K562 (cell line): ENCODE results near the gene ATP5F1D. TPM values are rescaled to one million over a fixed set of nuclear protein-coding genes. Genes with fewer than 3 reads are reported as not detected.

ENCODE experiments used
- KDM5B ChIP-seq: fragments of 200-600 bp; sonication (generic); IDR thresholded peaks from 2 replicates; pipeline ENCODE4 v1.6.1; 2012; ENCODE audit warnings: low read depth, mild to moderate bottlenecking, moderate library complexity, low read length, control low read depth, inconsistent platforms; ENCODE audit not compliant: insufficient replicate concordance
- ZNF253 ChIP-seq: fragments of 250-450 bp; sonication (Bioruptor Pico); conservative IDR thresholded peaks from 2 replicates; pipeline ENCODE4 v1.6.1; 2021; ENCODE audit warnings: mild to moderate bottlenecking
- ZNF707 ChIP-seq: fragments of 250-450 bp; sonication (Bioruptor Pico); conservative IDR thresholded peaks from 2 replicates; pipeline ENCODE4 v1.8.0; 2022; ENCODE audit warnings: inconsistent platforms, mild to moderate bottlenecking, moderate library complexity
- polyA plus RNA-seq, 8 experiments: library from polyadenylated mRNA; depleted of rRNA in 4 of 8; stranded (reverse) in 5 of 8; unstranded in 3 of 8; fragments of >200 nt; fragmentation: Nextera tagmentation in 2 of 8; fragmentation: Illumina TruSeq in 1 of 8; extraction: Ambion mirVana in 2 of 8; extraction: Trizol in 1 of 8; gene quantifications; 2 replicates each; pipeline versions ENCODE4 v1.2.1 to v1.2.3, GENCODE V29; 2011 to 2014; ENCODE audit warnings: inconsistent platforms in 1 of 8, missing spikeins in 1 of 8
- total RNA-seq, 7 experiments: library from RNA; depleted of rRNA in 6 of 7; stranded (reverse); fragments of >200 nt in 6 of 7; fragmentation: Illumina TruSeq in 2 of 7; extraction: Trizol in 2 of 7; gene quantifications; 2 replicates each; pipeline versions ENCODE4 v1.2.1 to v1.2.3, GENCODE V29; 2011 to 2021; ENCODE audit warnings: low replicate concordance in 1 of 7
- TF ChIP-seq, protein P1 (sequence below): fragments of 250-450 bp; sonication (Bioruptor Pico); IDR thresholded peaks from 2 replicates; pipeline ENCODE4 v1.5.1; 2021; ENCODE audit warnings: mild to moderate bottlenecking
- TF ChIP-seq, protein P2 (sequence below): sonication (generic); formaldehyde crosslinking; IDR thresholded peaks from 2 replicates; pipeline ENCODE4 v1.8.0; 2022; ENCODE audit warnings: mild to moderate bottlenecking, missing genetic modification reagents
- TF ChIP-seq, protein P3 (sequence below): sonication (generic); formaldehyde crosslinking; IDR thresholded peaks from 2 replicates; pipeline ENCODE4 v1.8.0; 2023; ENCODE audit warnings: mild to moderate bottlenecking, missing genetic modification reagents

Gene ATP5F1D
- total and polyA plus RNA-seq, 9 of the 15 experiments (the other 6 are each of a cell fraction or from before 2014, with no cell fraction given), result 3.9 to 409 (median 36.8) TPM

DNA sequence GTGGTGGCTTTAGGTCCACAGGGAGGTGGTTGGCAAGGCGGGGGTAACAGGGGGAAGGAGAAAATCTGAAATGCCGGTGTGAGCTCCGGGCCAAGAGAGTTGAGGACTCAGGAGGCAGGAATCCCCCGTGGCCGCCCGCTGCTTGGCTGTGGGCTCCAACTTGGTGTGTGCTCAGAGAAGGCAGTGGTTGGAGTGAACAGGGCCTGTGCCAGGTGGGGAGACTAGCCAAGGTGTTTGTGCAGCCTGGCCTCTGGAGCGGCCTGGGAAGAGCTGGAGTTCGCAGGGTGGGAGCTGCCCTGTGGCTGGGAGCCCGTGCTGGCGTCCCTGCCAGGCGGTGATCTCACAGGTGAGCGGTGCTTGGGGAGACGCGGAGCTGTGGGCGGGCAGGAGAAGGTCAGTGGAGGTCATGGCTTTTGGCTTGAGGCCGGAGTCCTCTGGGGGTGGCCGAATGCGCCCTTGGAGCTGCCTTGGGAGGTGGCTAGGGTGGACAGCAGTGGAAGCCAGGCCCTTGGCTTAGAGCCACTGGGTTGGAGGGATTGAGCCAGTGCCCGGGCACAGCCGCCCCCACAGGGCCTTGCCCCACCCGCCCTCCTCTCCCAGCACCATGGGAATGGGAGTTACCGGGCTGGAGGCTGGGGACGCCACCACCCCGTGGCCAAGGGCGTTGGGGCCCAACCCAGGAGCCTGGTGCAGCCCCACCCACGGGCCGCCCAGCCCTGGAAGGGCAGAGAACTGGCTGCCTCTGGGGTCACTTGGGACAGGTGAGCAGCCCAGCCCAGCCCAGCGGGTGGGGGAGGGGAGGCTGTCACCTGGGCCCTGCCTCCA lies 20.5 kb downstream of the ATP5F1D start (continued):
- TF ChIP-seq, protein P1, sequence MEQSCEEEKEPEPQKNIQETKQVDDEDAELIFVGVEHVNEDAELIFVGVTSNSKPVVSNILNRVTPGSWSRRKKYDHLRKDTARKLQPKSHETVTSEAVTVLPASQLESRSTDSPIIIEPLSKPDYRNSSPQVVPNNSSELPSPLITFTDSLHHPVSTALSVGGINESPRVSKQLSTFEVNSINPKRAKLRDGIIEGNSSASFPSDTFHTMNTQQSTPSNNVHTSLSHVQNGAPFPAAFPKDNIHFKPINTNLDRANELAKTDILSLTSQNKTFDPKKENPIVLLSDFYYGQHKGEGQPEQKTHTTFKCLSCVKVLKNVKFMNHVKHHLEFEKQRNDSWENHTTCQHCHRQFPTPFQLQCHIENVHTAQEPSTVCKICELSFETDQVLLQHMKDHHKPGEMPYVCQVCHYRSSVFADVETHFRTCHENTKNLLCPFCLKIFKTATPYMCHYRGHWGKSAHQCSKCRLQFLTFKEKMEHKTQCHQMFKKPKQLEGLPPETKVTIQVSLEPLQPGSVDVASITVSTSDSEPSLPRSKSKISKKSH (CRISPR knock-in tag), result no peak
- peak; percentile 23 for TF ChIP-seq KDM5B
- no peak for TF ChIP-seq ZNF253 (CRISPR knock-in tag)
- TF ChIP-seq ZNF707 (CRISPR knock-in tag), result no peak
- TF ChIP-seq, protein P2, sequence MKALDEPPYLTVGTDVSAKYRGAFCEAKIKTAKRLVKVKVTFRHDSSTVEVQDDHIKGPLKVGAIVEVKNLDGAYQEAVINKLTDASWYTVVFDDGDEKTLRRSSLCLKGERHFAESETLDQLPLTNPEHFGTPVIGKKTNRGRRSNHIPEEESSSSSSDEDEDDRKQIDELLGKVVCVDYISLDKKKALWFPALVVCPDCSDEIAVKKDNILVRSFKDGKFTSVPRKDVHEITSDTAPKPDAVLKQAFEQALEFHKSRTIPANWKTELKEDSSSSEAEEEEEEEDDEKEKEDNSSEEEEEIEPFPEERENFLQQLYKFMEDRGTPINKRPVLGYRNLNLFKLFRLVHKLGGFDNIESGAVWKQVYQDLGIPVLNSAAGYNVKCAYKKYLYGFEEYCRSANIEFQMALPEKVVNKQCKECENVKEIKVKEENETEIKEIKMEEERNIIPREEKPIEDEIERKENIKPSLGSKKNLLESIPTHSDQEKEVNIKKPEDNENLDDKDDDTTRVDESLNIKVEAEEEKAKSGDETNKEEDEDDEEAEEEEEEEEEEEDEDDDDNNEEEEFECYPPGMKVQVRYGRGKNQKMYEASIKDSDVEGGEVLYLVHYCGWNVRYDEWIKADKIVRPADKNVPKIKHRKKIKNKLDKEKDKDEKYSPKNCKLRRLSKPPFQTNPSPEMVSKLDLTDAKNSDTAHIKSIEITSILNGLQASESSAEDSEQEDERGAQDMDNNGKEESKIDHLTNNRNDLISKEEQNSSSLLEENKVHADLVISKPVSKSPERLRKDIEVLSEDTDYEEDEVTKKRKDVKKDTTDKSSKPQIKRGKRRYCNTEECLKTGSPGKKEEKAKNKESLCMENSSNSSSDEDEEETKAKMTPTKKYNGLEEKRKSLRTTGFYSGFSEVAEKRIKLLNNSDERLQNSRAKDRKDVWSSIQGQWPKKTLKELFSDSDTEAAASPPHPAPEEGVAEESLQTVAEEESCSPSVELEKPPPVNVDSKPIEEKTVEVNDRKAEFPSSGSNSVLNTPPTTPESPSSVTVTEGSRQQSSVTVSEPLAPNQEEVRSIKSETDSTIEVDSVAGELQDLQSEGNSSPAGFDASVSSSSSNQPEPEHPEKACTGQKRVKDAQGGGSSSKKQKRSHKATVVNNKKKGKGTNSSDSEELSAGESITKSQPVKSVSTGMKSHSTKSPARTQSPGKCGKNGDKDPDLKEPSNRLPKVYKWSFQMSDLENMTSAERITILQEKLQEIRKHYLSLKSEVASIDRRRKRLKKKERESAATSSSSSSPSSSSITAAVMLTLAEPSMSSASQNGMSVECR, result no peak
- TF ChIP-seq, protein P3, sequence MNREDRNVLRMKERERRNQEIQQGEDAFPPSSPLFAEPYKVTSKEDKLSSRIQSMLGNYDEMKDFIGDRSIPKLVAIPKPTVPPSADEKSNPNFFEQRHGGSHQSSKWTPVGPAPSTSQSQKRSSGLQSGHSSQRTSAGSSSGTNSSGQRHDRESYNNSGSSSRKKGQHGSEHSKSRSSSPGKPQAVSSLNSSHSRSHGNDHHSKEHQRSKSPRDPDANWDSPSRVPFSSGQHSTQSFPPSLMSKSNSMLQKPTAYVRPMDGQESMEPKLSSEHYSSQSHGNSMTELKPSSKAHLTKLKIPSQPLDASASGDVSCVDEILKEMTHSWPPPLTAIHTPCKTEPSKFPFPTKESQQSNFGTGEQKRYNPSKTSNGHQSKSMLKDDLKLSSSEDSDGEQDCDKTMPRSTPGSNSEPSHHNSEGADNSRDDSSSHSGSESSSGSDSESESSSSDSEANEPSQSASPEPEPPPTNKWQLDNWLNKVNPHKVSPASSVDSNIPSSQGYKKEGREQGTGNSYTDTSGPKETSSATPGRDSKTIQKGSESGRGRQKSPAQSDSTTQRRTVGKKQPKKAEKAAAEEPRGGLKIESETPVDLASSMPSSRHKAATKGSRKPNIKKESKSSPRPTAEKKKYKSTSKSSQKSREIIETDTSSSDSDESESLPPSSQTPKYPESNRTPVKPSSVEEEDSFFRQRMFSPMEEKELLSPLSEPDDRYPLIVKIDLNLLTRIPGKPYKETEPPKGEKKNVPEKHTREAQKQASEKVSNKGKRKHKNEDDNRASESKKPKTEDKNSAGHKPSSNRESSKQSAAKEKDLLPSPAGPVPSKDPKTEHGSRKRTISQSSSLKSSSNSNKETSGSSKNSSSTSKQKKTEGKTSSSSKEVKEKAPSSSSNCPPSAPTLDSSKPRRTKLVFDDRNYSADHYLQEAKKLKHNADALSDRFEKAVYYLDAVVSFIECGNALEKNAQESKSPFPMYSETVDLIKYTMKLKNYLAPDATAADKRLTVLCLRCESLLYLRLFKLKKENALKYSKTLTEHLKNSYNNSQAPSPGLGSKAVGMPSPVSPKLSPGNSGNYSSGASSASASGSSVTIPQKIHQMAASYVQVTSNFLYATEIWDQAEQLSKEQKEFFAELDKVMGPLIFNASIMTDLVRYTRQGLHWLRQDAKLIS (CRISPR knock-in tag), result no peak
